H1 (cell line): ENCODE measurements around the gene PITRM1.
"Not testable (repeated sequence)": the region's sequence is repeated elsewhere in the genome, so short reads cannot be mapped to it uniquely, and the experiment has no call there.

Source experiments
- FOSL1 ChIP-seq: IDR thresholded peaks from 2 replicates; pipeline ENCODE4 v1.6.1; 2011; ENCODE audit warnings: mild to moderate bottlenecking, low read depth, low read length, moderate library complexity; ENCODE audit not compliant: insufficient read depth
- JUN ChIP-seq: IDR thresholded peaks from 2 replicates; pipeline ENCODE4 v1.6.1; 2011; ENCODE audit warnings: low read depth, mild to moderate bottlenecking, improper control_type of control experiment, low read length
- JUND ChIP-seq: IDR thresholded peaks from 2 replicates; pipeline ENCODE4 v1.6.1; 2011; ENCODE audit warnings: mild to moderate bottlenecking, improper control_type of control experiment, low read length
- MAFK ChIP-seq: IDR thresholded peaks from 2 replicates; pipeline ENCODE4 v1.6.1; 2012; ENCODE audit warnings: low read depth, mild to moderate bottlenecking, improper control_type of control experiment, low read length
- NRF1 ChIP-seq: IDR thresholded peaks from 2 replicates; pipeline ENCODE4 v1.6.1; 2011; ENCODE audit warnings: mild to moderate bottlenecking, low read depth, low read length, improper control_type of control experiment
- SAP30 ChIP-seq: fragments of 300-600 bp; sonication (generic); IDR thresholded peaks from 2 replicates; pipeline ENCODE4 v1.7.1; 2012; ENCODE audit warnings: low read length, moderate library complexity, mild to moderate bottlenecking, inconsistent platforms; ENCODE audit not compliant: insufficient read depth, insufficient replicate concordance
- SP1 ChIP-seq: IDR thresholded peaks from 2 replicates; pipeline ENCODE4 v1.6.1; 2011; ENCODE audit warnings: low read depth, low read length
- SP2 ChIP-seq: IDR thresholded peaks from 2 replicates; pipeline ENCODE4 v1.6.1; 2012; ENCODE audit warnings: mild to moderate bottlenecking, low read length, inconsistent platforms
- ZNF274 ChIP-seq: IDR thresholded peaks from 2 replicates; pipeline ENCODE4 v1.7.0; 2012; ENCODE audit warnings: low read length, borderline replicate concordance; ENCODE audit errors: extremely low read depth
- TF ChIP-seq, protein P1 (sequence below): IDR thresholded peaks from 2 replicates; pipeline ENCODE4 v1.6.1; 2011; ENCODE audit warnings: low read depth, mild to moderate bottlenecking, low read length; ENCODE audit not compliant: insufficient read depth
- TF ChIP-seq, protein P2 (sequence below), 3 experiments: IDR thresholded peaks; 1 replicate in 2 of 3; 2 replicates in 1 of 3; pipeline versions ENCODE4 v1.5.1 to v1.6.1; 2011; ENCODE audit warnings: low read length in 3 of 3, mild to moderate bottlenecking in 3 of 3, inconsistent platforms in 2 of 3, low read depth in 1 of 3, moderate library complexity in 1 of 3; ENCODE audit not compliant: insufficient read depth in 1 of 3; ENCODE audit errors: control extremely low read depth in 1 of 3

DNA sequence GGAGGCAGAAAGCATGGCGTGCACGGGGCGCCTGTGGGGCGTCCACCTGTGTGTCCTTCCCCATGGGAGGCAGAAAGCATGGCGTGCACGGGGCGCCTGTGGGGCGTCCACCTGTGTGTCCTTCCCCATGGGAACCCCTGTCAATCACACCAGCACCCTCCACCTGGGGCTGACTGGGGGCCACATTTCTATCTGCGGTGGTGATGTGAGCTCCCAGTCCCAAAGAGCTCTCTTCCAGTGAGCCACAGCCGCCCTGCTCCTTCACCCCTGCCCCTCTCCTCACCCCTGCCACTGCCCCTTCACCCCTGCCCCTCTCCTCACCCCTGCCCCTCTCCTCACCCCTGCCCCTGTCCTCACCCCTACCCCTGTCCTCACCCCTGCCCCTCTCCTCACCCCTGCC, 66.3 kb downstream of the PITRM1 start:
- TF ChIP-seq JUN, NRF1, ZNF274, FOSL1, SAP30, SP1, MAFK, JUND, SP2: not testable (repeated sequence)
- TF ChIP-seq, protein P1, sequence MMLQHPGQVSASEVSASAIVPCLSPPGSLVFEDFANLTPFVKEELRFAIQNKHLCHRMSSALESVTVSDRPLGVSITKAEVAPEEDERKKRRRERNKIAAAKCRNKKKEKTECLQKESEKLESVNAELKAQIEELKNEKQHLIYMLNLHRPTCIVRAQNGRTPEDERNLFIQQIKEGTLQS = not testable (repeated sequence)
- TF ChIP-seq, protein P2, sequence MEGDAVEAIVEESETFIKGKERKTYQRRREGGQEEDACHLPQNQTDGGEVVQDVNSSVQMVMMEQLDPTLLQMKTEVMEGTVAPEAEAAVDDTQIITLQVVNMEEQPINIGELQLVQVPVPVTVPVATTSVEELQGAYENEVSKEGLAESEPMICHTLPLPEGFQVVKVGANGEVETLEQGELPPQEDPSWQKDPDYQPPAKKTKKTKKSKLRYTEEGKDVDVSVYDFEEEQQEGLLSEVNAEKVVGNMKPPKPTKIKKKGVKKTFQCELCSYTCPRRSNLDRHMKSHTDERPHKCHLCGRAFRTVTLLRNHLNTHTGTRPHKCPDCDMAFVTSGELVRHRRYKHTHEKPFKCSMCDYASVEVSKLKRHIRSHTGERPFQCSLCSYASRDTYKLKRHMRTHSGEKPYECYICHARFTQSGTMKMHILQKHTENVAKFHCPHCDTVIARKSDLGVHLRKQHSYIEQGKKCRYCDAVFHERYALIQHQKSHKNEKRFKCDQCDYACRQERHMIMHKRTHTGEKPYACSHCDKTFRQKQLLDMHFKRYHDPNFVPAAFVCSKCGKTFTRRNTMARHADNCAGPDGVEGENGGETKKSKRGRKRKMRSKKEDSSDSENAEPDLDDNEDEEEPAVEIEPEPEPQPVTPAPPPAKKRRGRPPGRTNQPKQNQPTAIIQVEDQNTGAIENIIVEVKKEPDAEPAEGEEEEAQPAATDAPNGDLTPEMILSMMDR (IDR thresholded peaks at IDR 0.05; ENCODE audit: control extremely low read depth in 1 of 3, insufficient read depth in 1 of 3, low read depth in 1 of 3, low read length in 3 of 3) = not testable (repeated sequence)
